ENCODE measurements around the gene XIAP.
"Not testable (repeated sequence)": the region's sequence is repeated elsewhere in the genome, so short reads cannot be mapped to it uniquely, and the experiment has no call there.

The XIAP gene

DNA sequence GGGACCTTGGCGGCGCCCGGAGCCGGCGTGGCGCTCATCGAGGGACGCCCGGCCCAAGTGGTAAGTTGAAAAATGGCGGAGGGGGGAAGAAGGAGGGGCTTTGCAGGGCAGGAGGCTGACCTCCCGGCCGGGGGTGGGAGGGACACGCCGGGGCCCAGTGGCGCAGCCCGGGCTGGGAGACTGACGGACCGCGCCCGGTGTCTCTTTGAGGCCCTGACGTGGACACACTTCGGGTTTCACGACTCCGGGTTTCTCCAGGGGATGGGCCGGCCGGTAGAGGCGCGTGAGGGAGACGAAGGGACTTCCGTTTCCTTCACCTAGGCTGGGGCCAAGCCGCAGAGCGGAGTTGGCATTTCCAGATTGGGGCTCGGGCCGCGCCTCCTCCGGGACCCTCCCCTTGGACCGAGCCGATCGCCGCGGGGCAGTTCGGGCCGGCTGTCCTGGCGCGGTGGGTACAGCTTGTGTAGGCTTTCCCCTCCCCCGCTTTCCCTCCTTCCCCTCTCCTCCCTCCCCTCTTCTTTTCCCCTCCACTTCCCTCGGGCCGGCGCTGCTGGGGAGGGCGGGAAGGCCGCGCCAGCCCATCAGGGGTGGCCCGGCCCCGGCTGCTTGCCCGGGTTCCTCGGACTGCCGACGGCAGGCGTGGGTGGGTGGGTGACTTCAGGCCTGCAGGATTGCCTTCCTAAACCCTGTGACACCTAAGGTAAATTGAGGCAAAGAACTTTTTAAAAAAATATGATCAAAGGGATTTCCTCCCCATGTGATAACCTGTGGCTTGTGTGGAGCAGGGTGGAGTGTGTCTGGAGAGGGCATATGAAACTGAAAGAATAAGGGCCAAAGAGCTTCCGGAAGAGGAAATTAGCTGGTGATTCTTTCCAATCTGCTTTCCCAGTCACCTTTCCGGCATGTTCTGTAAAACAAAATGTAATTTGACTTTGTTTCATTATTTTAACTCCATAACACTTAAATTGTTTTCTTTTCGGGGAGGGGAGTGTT, at the start of gene XIAP:
Gene XIAP, plus strand, starts transcription at position 208 of the 993 bp plus-strand sequence. CDS start 25,610 bp downstream, outside the sequence.
- peak; percentile 75 for DNase-seq

DNA sequence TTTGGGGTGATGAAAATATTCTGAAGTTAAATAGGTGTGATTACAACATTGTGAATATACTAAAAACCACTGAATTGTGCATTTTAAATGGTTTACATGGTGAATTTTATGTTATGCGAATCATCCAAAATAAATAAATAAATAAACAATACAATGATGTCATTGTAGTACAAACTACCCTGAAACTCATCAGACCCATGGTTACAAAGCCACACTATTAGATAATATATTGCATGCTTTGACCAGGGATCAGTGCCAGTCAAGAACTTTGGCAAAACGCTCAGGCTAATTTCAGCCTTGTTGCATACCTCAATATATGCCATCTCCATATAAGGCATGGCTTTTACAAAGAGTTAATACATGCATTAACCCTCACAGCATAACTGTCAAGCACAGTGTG, 45.5 kb upstream of the XIAP start:
- no peak for DNase-seq

DNA sequence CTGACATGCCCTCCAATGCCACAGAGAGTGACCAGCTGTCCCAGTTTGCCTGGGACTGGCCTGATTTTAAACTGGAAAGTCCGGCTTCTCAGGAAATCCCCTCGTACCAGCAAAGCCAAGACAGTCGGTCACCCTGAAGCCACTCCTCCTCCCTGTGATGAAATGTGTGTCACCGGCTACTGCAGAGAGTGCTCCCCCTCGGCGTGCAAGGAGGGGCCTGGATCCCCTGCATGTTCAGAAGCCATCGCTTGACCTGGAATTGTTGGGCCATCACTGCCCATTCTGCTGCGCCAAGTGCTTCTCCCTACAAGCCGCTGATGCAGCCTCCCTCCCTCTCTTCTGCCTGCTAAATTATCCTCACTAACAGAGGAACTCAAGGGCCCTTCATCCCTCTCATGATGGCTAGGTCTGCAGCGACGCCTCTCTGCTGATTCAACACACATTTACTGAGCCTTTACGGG, 44.9 kb upstream of the XIAP start:
- not testable (repeated sequence) for DNase-seq

DNA sequence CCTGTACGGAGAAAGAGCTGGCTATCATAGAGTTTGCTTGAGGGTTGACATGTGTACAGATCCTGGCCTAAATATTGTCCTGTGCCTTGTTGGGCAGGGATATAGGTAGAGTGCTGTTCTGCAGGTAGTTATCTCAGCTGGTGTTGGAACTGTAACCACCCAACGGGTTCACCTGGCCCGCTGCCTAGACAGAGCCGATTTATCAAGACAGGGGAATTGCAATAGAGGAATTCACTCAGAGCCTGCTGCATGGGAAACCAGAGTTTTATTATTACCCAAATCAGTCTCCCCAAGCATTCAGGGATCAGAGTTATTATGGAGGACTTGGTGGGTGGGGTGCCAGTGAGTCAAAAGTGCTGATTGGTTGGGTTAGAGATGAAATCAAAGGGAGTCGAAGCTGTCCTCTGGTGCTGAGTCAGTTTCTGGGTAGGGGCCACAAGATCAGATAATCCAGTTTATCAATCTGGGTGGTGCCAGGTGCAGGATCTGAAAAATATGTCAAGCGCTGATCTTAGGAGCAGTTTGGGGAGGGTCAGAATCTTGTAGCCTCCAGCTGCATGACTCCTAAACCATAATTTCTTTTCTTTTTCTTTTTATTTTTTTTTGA, 42.5 kb upstream of the XIAP start:
- no peak for DNase-seq

DNA sequence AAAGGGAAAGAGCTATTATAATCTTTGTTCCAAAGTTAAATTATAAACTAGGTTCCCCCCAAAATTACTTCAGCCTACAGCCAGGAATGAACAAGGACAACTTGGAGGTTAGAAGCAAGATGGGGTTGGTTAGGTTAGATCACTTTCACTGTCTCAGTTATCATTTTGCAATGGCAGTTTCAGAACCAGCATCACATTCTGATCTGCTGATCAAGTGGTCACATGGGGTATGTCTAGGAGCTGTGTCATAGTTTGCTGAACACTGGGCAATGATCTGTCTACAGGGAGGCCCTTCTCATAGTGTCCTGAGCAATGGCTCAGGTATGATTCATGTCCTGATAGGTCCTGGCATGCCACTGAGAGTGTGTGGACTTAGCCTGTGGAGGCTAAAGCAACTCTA, 41.6 kb upstream of the XIAP start:
- DNase-seq = no peak

DNA sequence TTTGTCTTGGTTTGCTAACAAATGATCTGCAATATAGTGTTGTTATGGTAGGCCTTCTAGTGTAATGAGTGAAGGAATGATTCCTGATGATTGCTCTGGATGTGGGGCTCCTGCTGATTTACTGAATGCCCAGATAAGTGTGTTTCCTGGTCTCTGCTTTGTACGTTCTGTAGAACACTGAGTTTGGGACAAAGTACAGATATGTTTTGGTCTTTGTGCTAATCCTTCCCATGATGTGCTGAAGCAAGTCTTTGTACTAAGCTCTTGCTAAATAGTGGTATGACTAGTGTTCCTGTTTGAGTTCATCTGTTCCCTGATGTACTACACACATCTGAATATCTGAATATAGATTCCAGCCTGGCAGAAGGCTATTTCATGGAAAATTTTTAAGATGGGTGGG, 36.9 kb upstream of the XIAP start:
- DNase-seq = no peak

DNA sequence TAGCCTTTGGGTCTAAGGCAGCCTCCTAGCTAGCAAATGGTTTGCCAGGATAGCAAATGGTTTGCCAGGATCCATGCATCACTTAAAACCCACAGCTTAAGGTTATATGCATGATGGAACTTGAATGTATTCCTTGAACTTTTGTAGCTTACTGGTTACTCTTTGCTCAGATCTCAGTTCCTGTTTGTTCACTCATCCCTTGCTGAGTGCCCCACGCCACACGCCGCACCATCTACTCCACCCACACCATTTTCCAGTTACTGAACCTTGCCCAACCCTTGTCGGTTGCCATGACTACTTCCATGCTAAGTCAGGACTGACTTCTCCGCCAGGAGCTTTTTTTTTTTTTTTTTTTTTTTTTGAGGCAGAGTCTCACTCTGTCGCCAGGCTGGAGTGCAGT, 29.5 kb upstream of the XIAP start:
- DNase-seq = no peak

DNA sequence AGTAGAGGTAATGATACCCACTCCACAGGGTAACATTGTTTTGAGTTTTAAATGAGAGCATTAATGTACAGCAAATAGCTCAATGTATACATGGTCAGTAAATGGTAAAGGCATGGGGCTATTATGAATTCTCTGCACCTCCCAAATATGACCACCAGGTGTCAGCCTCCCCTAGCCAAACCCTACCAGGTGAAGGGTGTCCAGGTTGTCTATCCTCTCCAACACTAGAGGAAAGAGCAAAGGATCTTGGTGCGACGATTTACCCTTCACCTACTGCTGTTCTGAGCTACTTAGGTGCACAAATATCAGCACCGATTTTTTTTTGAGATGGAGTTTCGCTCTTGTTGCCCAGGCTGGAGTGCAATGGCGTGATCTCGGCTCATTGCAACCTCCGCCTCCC, 26.5 kb upstream of the XIAP start:
- peak; percentile 51 for DNase-seq

DNA sequence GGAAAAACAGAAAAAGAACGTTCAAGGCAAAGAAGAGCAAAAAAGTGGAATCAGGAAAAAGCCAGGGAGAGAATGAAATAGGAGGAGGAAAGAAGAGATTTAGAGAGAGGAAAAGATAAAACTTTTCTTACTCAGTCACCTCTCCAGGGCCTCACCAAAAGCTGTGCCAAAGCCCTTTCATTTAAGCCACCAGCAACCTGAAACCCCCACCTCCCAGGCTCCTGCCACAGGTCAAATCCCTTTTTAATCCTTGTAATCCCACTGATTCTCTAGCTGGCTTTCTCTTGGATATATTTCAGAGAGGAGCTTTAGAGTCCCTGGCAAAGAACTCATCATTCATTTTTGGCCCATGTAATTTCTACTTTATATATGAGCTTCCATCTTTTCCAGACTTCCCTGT, 25.7 kb upstream of the XIAP start:
- no peak for DNase-seq

DNA sequence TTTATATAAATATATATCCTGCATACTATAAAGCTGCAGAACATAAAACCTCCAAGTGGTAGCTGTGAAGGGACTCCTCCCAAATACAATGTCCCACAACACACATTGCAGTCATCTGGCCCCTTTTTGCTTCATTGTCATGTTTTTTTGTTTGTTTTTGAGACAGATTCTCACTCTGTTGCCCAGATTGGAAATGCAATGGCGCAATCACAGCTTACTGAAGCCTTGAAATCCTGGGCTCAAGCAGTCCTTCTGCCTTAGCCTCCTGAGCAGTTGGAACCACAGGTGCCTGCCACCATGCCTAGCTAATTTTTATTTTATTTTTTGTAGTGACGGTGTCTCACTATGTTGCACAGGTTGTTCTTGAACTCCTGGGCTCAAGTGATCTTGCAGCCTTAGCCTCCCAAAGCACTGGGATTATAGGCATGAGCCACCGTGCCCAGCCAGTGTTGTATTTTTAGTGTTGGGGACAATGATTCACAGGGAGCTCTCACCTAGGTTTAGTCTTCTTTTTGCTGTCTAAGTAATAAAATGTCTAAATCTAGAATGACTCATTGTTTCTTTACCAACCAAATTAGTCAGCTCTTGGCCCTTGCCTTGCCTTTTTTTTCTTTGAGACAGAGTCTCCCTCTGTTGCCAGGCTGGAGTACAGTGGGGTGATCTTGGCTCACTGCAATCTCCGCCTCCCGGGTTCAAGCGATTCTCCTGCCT, 24.0 kb upstream of the XIAP start:
- DNase-seq = no peak

DNA sequence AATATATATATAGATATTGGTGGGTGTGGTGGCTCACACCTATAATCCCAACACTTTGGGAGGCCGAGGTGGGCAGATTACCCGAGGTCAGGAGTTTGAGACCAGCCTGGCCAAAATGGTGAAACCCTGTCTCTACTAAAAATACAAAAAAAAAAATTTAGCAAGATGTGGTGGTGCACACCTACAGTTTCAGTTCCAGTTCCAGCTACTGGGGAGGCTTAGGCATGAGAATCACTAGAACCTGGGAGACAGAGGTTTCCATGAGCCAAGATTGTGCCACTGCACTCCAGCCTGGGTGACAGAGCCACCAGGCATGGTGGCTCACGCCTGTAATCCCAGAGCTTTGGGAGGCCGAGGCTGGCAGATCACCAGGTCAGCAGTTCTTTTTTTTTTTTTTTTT, 14.7 kb upstream of the XIAP start:
- not testable (repeated sequence) for DNase-seq

DNA sequence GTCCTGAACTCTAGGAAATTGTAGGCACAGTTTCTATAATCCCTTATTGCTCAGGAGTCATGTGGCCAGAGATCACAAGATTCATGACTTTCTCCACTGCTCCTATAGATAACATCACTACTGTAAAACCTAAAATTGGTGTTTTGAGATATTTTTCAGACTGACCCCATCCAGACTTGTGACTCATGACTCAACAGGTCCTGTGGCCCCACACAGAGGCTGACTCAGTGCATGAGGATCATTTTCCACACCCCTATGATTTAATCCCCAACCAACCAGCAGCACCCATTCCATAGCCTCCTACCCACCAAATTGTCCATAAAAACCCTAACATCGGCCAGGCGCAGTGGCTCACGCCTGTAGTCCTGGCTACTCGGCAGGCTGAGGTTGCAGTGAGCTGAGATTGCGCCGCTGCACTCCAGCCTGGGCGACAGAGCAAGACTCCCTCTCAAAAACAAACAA, 13.2 kb upstream of the XIAP start:
- no peak for DNase-seq

DNA sequence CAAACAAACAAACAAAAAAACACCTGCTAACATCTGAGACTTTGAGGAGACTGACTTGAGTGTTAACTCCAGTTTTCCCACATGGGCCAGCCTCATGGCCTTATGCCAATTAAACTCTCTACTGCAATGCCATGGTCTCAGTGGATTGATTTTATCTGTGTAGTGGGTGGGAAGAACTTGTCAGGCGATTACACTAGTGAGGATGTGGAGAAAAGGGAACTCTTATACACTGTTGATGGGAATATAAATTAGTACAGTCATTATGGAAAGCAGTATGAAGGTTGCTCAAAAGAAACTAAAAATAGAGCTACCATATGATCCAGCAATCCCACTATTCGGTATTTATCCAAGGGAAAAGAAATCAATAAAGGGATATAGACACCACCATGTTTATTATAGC, 12.8 kb upstream of the XIAP start:
- no peak for DNase-seq

DNA sequence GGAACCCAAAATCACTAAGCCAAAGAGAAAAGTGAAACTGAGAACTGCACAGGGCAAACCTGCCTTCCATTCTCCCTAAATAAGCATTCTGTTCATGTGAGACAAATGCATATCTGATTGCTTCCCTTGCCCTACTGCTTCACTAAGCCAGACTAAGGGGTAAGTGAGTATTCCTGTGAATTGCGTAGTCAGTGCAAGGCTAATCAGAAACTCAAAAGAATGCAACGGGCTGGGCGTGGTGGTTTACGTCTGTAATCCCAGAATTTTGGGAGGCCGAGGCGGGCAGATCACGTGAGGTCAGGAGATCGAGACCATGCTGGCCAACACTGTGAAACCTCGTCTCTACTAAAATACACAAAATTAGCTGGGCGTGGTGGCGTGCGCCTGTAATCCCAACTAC, 10.8 kb upstream of the XIAP start:
- DNase-seq = no peak

DNA sequence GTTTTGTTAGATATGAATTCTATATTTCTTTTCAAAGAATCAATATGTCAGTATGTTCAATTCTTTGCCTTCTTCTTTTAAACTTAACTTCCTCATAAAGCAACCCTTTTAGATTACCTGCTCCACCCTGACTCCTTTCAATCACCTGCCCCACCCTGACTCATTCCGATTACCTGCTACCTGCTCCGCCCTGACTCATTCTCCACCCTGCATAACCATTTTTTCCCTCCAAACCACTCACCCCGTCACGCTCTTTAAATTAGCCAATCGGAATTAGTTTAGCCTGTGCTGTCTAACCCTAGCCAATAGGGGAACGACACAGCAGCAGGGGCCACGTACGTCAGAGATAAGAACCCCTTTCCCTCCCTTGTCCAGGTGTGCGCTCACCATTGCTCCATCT, 9.9 kb upstream of the XIAP start:
- not testable (repeated sequence) for DNase-seq

DNA sequence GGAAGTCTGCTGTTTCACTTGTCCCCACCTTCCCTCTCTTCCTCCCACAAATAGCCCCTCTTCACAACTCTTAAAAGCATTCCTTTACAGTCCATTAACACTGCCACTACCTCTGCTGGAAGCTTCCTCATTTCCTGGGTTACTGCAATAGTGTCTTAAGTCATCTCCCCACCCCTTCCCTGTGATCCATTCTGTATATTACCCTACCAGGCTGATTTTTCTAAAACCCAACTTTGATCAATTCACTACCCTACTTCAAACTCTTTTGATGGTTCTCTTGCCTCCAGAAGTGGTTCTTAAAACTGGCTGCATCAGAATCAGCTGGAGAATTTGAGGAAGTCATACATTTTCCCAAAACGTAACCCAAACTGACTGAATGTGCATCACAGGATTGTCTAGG, 8.8 kb upstream of the XIAP start:
- DNase-seq = no peak

DNA sequence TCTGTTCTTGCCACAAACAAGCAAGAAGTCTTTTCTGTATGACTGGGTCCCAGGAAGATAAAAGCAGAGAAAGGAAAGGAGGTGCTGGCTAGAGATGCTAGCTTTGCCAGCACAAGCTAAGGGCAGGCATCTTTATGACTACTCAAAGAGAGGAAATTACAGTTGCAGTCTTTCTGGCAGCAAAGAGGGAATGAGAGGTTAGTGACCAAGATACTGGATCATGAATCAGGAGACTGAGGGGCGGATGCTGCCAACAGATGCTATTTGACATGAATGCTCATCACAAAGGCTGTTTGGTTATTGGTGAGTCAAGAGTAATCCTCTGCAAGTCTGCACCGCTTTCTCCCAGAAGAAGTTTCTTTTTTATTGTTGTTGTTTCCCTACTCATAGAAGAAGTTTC, 5.5 kb upstream of the XIAP start:
- no peak for DNase-seq

DNA sequence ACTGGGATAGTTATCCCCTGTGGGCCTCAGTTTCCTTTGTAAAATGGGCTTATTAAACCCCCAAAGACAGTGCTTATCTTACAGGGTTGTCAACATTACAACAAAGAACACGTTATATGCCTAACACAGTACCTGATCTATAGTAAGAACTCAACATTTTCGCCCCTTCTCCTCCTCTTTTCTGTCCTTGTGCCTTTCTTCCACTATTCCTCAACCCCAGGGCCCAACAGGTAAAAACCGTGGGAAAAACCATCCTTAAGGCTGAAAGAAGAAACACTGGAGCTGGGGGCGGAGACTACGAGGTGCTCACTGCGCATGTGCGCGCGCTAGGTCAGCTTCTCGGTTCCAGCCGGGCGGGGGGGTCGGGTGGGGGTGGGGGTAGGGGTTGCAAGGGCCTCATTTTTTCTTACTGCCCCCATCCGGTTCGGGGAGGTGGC, 426 bp upstream of the XIAP start:
- DNase-seq = no peak

DNA sequence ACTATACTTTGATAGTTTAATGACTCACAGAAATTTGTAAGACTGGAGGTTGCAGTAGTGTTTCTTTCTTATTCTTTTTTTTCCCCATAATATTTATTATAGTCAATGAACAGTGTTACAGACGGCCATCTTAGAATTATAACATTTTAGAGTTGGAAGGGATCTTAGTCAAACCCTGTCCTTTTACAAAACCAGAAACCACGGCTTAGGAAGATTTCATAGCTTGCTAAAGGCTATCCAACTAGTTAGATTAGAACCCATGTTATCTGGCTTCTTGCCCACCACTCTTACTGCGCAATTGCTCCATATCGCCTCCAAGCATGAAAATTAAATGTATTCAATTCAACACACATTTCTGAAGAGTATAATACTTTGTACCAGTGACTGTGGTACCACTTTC, 1.1 kb downstream of the XIAP start:
- no peak for DNase-seq

DNA sequence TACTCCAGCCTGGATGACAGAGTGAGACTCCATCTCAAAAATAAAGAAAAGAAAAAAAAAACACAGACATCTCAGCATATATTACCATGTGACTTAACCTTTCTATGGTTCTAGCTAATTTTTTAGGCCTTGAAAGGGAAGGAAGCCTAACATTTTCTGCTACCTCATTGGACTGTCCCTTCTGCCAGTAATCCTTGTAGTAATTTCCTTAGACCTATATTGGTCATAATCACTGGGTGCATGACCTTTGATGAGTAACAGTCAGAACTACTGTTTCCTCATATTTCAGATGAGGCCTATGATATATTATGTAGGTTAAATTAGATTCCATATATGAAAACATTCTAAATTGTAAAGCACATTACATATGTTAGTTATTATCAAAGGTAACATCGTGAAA, 9.6 kb downstream of the XIAP start:
- no peak for DNase-seq

DNA sequence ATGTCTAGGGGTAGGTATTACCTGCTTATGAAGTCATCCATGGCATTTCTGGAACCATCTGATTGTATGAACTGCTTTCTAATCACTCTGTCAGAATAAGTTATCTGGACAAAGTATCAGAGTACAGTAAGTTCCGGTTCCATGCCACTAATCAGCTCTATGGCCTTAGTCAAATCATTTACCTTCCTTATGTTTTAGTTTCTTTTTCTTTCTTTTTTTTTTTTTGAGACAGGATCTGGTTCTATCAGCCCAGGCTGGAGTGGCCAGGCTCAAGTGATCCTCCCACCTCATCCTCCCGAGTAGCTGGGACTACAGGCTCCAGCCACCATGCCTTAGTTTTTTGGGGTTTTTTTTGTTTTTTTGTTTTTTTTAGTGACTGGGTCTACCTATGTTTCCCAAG, 11.5 kb downstream of the XIAP start:
- DNase-seq = no peak

DNA sequence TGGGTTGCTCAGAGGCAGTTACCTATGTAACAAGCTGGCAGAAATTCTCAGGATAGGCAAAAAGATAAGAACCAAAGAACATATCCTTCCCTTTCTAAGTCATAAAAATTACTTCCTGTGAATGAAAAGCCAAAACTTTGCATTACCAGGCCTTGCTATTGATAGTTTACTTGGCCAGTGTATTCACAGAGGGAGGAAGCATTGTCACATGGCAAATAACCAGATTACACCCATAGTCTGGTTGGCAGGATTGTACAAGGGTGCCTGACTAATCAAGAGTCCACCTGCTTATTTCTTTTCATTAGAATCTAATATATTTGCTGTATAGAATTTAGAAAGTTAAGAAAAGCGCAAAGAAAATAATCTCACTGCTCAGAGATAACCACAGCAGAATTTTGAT, 14.1 kb downstream of the XIAP start:
- DNase-seq = no peak

DNA sequence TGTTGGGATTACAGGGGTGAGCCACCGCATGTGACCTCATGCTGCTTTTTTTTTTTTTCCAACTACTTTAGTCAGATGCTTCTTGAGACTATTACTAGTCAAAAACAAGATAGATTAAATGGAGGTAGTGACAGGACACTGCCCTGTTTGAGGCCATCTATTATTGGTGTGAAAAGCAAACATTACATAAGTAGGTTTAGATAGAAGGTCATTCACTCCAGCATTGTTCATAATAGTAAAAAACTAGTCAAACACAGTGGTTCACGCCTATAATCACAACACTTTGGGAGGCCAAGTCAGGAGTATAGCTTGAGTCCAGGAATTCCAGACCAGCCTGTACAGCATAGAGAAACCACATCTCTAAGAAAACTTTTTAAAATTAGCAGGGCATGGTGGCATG, 16.3 kb downstream of the XIAP start:
- no peak for DNase-seq

DNA sequence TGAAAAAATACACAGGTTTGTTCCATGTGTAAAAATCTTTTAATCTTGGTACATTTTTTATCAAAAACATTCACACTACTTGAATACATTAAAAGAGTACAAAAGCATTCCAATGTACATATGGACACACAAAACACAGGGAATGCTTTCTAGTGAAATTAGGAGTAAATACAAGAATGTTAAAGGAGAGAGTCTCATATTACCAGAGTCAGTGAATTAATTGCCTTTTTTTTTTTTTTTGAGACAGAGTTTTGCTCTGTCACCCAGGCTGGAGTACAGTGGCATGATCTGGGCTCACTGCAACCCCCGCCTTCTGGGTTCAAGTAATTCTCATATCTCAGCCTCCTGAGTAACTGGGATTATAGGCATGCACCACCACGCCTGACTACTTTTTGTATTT, 17.0 kb downstream of the XIAP start:
- no peak for DNase-seq

Data from activated T-cell treated with anti-CD3 and anti-CD28 coated beads, Interleukin-2, amount 50 U/mL, for 1 hour (primary cell).